Measurements from ENCODE around the gene B3GNT9.

The B3GNT9 gene

GRCh38 chr16:67100569-67101310 is 50.1 kb downstream of the B3GNT9 start:
- Histone ChIP-seq H3K27me3 (ENCODE audit: insufficient read depth, low read depth, severe bottlenecking) (no peaks in the 10 kb centered on the region), H3K4me3 (ENCODE audit: low read depth, low read length) (no peak overlapping the region), H3K27ac (no peak overlapping the region), H3K36me3 (peaks cover 19% of the 10 kb centered on the region), H3K9me3 (ENCODE audit: severe bottlenecking) (no peaks in the 10 kb centered on the region)
- DNase-seq: no peak
- TF ChIP-seq CTCF (IDR thresholded peaks at IDR 0.05; ENCODE audit: low read depth, low read length): no peak

GRCh38 chr16:67098599-67098998 is 52.2 kb downstream of the B3GNT9 start:
- no peak for DNase-seq
- no peaks in the 10 kb centered on the region for H3K27me3 ChIP-seq (ENCODE audit: insufficient read depth, low read depth, severe bottlenecking)
- peaks cover 19% of the 10 kb centered on the region for H3K36me3 ChIP-seq
- H3K4me3 ChIP-seq (ENCODE audit: low read depth, low read length): no peak overlapping the region
- H3K9me3 ChIP-seq (ENCODE audit: severe bottlenecking): no peaks in the 10 kb centered on the region
- TF ChIP-seq CTCF (IDR thresholded peaks at IDR 0.05; ENCODE audit: low read depth, low read length): no peak
- H3K27ac ChIP-seq: no peak overlapping the region
